ENCODE results near the gene THTPA. TPM values are rescaled to one million over a fixed set of nuclear protein-coding genes. Genes with fewer than 3 reads are reported as not detected.
A peak's percentile ranks its signal among the peaks of the same experiment; 100 is the strongest.

Gene THTPA, protein sequence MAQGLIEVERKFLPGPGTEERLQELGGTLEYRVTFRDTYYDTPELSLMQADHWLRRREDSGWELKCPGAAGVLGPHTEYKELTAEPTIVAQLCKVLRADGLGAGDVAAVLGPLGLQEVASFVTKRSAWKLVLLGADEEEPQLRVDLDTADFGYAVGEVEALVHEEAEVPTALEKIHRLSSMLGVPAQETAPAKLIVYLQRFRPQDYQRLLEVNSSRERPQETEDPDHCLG
- total RNA-seq: 1 to 10 TPM; 7.6 to 9.4 TPM

DNA sequence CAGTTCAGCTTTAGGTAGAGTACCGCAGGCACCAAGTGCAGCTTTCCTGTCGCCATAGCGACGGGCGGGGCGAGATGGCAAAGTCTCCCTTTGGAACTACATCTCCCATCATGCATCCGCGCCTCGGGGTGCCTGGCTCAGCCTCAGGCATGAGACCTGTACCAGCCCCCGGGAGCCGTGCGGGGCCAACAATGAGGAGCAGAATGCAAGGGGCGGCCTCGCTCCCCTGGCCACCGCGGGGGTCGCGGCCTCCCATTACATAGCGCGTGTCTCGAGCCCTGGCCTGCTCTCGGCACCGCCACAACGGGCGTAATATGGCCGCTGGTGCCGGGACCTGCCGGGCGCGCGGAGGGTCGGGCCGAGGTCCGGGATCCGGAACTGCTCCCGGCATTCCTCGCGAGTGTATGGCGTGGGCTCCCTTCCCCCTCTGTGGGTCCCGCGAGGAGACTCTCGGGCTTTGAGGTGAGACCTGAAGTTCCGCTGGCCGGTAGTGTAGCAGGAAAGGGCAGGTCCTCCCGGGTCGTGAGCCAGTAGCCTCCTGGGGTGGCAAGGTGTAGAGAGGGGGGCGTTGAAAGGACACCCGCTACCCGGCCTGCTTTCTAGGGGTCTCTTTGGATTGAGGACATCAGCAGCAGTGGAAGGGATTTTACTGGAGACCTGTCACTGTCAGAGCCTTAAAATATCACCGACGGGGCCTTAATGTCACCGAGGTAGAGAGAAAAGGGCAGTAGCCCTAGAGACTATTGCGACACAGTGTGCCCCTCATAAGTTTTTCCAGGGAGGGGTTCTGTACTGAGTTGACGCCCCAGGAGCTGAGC lies at the start of gene THTPA:
TSS of gene THTPA (plus strand) at position 390 of the 818 bp plus-strand sequence. CDS start 487 bp downstream, outside the sequence.
- Mint-ChIP-seq H3K27me3 (no peaks in the 10 kb centered on the region), H3K4me3 (peak within 1 kb of the TSS; percentile 95), H3K9me3 (no peaks in the 10 kb centered on the region), H3K4me1 (peaks cover 40% of the 10 kb centered on the region), H3K36me3 (peaks cover 10% of the 10 kb centered on the region), H3K27ac (peak within 1 kb of the TSS; percentile 95)
- DNase-seq: peak; percentile 93

DNA sequence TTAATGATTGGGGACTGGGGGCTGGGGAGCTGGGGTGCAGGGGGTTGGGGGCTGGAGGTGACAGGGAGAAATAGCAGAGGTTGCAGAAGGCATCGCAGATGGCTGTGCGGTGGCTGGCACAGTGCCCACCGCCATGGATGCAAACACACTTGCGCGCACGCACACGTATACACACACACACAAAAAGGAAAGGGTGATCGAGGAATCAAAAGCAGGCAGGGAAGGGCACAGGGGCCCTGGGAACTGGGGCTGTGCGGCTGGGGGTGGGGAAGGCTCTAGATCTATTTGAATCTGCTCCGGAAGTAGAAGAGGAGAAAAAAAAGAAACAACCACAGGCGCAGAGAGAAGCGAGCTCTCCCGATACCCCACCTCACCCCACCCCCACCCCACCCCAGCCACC lies 43.9 kb upstream of the THTPA start:
- DNase-seq: no peak
- peak overlapping the region; percentile 50 for H3K27ac Mint-ChIP-seq

DNA sequence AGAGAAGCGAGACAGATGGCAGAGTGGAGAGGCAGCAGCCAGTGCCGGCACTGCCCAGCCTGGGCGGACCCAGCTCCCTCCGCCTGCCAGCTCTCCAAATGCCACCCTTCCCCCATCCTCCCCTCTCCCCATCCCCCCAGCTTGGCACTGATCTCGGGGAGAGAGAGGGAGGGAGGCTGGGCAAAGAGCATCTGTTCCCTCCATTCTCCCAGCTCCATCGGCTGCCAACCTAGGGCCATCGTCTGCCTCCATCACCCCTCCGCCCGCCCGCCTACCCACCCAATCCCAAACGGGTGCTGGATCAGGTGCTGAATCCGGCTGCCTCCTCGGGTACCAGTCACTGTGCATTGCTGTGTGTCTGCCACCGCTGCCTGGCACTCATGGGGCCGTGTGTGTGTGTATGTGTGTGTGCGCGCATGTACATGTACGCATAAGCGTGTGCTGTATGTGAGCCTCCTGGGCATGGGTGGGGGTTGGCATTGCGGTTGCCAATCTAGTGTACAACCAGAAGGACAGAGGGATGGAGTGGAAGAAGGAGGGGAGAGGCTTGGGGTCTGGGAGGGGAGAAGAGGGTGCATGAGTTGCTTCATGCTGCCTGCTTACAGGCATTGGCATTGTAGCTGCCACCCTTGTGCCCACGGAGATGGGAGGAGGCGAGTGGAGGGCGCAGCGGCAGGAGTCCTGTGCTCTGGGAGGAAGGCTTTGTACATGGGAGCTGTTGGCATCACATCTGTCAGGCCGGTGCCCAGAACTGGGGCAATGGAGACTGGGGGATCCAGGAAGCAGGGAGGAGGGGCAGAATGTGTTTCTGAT lies 42.9 kb upstream of the THTPA start:
- Mint-ChIP-seq H3K4me1 (peaks cover 9% of the 10 kb centered on the region), H3K4me3 (peak overlapping the region; percentile 5), H3K36me3 (no peaks in the 10 kb centered on the region), H3K27me3 (no peaks in the 10 kb centered on the region), H3K27ac (no peak overlapping the region), H3K9me3 (no peaks in the 10 kb centered on the region)
- no peak for DNase-seq

More for the DNA sequence above, 43.9 kb upstream of the THTPA start:
- Mint-ChIP-seq H3K36me3 (no peaks in the 10 kb centered on the region), H3K4me3 (peak overlapping the region; percentile 67), H3K9me3 (no peaks in the 10 kb centered on the region), H3K27me3 (no peaks in the 10 kb centered on the region), H3K4me1 (peaks cover 9% of the 10 kb centered on the region)

DNA sequence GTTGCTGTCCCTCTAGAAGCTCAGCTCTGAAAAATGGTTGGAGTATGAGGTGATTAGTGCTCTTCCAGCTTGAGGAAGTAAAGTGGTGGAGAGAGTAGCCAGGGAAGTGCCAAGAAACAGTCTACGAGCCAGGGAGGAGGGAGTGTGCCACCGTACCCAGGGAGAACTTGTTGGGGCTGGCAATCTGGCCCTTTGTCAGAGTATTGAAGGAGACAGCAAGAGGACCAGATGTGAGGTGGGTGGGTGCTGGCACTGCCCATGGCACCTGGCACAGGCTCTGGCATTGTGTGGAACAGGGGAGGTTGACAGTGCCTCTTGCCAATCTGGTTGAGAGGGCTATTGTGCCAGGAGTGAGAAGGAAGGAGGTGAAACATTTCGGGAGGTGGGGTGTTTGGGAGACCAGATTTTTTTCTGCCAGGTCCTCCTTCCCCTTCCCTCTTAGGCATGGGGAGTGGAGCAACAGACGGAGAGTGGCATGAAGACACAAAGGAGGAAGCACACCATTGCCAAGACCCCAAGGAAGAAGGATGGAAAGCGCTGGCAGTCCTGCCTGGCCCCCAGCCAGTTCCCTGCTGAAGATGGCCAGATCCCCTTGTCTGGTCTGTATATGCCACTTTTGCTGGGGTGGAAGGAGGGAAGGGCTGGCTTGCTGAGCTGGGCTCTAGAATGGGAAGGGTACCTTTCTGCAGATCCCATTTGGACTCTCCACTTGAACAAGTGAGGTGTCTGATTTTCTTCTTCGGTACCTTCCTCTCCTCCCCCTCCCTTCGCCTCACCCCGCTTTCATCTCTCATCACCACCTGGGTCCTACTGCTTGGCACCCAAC lies 42.0 kb upstream of the THTPA start:
- Mint-ChIP-seq H3K36me3 (no peaks in the 10 kb centered on the region), H3K4me3 (no peak overlapping the region), H3K4me1 (peaks cover 9% of the 10 kb centered on the region), H3K27ac (no peak overlapping the region), H3K27me3 (no peaks in the 10 kb centered on the region), H3K9me3 (no peaks in the 10 kb centered on the region)
- DNase-seq: no peak

DNA sequence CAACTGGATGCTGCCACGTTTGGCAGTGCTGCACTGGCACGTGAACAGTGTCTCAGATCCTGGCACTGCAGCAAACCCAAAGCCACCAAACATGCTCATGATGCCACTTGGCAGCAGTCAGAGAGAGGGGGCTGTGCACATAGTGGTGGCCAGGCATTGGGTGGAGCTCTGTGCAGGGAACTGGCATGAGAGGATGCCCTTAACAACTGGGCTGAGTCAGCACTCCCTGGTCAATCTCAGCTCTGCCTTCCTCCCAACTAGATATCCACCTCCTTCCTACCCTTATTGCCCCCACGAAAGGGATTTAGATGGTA lies 41.5 kb upstream of the THTPA start:
- Mint-ChIP-seq H3K9me3 (no peaks in the 10 kb centered on the region), H3K27ac (no peak overlapping the region), H3K4me1 (peaks cover 9% of the 10 kb centered on the region), H3K36me3 (no peaks in the 10 kb centered on the region), H3K4me3 (no peak overlapping the region), H3K27me3 (no peaks in the 10 kb centered on the region)
- DNase-seq: no peak

DNA sequence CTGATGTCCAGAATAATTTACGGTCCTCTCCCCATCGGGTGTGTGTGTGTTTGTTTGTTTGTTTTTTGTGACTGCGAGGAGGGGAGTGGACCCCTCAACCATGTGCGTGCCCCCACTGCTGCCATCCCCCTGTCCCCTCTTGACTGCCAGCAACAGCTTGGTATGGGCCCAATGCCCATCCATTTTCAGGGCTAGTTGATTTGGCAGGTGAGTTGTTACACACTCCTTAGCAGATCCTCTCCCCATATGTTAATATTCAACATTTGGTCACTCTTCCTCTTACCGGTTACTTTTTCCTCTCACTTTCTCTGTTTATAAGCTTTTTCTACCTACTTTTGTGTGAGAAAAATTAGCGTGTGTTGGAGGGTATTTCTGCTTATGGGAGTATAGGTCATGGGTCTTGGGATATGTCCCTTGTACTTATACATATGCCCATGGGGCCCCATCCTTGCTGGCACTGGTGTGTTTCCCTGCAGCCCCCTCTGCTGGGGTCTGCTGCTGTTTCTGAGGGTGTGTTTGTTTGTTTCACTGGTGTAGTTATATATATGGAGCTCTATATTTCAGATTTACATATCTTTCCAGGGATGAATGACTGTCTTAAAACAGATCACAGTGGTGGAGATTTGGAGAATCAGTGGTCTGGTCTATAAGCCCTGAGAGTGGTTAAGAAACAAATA lies 38.3 kb upstream of the THTPA start:
- Mint-ChIP-seq H3K27me3 (no peaks in the 10 kb centered on the region), H3K9me3 (no peaks in the 10 kb centered on the region), H3K27ac (peak overlapping the region; percentile 17), H3K36me3 (no peaks in the 10 kb centered on the region), H3K4me1 (no peaks in the 10 kb centered on the region), H3K4me3 (no peak overlapping the region)
- DNase-seq: no peak

DNA sequence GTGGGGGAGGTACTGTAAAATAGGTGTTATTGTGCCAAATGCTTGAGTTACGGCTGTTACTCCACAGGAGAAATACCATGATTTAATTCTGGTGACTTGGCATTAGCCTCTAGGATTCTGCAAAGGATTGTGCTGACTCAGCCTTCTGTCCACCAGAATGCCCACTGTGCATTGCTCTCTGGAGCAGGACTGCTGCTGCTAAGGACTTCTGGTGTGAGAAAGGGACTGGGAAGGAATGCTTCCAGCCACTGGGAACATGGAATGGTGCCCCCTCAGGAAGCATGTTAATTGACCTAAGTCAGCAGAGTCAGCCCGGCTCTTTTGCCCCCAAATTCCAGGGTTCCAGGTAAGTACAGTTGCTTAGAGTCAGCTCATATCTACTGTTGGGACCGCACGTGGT lies 37.4 kb upstream of the THTPA start:
- Mint-ChIP-seq H3K36me3 (no peaks in the 10 kb centered on the region), H3K4me1 (no peaks in the 10 kb centered on the region), H3K27ac (no peak overlapping the region), H3K4me3 (no peak overlapping the region), H3K9me3 (no peaks in the 10 kb centered on the region), H3K27me3 (no peaks in the 10 kb centered on the region)
- no peak for DNase-seq

DNA sequence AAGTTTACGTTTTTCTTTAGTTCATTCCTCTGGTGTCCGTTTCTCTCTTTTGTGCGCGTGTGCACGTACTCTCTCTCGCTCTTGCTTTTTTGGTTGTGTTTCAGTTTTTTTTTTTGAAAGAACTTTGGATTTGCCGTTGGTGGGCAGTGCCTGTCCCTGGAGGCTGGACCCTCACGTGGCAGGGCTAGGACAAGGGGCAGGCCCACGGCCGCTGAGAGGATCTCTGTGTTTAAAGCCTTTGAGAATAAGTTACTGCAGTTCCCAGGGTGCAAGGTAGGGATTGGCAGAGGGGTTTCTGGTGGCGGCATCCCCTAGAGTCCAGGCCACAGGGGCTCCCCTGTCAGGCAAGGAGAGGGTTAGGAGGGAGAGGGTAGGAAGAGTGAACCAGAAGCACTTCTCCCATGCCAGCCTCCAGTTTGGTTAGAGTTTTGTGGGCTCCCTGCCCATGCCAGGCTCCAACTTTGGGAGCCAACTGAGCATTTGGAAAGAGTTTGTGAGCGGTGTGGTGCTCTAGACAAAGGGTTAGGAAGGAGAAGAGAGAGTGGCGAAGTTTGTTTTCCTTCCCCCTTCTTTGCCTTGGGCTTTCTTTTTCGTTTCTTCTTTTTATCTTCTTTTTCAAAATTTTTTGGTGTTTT lies 35.1 kb upstream of the THTPA start:
- H3K4me3 Mint-ChIP-seq: no peak overlapping the region
- no peaks in the 10 kb centered on the region for H3K4me1 Mint-ChIP-seq
- H3K9me3 Mint-ChIP-seq: no peaks in the 10 kb centered on the region
- H3K27ac Mint-ChIP-seq: no peak overlapping the region
- no peak for DNase-seq
- H3K27me3 Mint-ChIP-seq: no peaks in the 10 kb centered on the region
- H3K36me3 Mint-ChIP-seq: no peaks in the 10 kb centered on the region

DNA sequence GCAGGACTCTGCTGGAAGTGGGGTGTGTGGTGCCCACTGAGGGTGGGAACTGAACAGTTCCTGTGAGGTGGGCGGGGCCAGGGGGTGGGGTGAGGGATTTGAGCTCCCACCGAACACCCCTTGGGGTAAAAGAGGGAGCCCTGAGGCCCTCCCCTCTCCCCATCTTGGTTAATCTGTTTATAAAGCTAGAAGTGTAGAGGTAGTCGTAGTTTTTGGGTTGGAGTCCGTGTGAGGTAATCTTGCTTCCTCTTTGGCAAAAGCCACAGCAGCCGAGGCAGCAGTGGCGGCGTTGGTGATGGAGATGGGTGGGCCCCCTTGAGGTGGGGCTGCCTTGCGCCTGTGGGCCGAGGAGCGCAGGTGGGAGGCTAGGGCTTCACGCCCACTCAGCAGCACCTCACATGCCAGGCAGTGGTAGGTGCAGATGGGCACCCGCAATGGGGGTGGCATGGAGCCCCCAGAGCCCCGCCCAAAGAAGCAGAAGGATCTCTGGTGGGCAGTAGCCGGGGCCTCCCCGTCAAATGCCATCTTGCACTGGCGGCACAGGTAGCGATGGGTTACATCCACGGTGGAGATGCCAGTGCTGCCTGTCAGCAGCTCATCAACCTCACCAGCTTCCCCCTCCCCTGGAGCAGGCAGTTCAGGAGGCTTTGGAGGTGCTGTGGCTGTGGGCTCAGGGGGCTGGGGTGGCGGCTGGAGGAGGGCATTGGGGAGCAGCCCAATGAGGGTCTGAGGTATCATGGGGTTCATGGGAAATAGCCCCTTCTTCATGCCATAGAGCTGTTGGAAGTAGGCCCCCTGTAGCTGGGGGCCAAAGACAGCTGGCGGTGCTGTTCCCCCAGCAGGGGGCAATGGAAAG lies 34.1 kb upstream of the THTPA start:
- Mint-ChIP-seq H3K27ac (no peak overlapping the region), H3K27me3 (no peaks in the 10 kb centered on the region), H3K9me3 (no peaks in the 10 kb centered on the region), H3K4me1 (no peaks in the 10 kb centered on the region), H3K36me3 (no peaks in the 10 kb centered on the region), H3K4me3 (no peak overlapping the region)
- DNase-seq: no peak

DNA sequence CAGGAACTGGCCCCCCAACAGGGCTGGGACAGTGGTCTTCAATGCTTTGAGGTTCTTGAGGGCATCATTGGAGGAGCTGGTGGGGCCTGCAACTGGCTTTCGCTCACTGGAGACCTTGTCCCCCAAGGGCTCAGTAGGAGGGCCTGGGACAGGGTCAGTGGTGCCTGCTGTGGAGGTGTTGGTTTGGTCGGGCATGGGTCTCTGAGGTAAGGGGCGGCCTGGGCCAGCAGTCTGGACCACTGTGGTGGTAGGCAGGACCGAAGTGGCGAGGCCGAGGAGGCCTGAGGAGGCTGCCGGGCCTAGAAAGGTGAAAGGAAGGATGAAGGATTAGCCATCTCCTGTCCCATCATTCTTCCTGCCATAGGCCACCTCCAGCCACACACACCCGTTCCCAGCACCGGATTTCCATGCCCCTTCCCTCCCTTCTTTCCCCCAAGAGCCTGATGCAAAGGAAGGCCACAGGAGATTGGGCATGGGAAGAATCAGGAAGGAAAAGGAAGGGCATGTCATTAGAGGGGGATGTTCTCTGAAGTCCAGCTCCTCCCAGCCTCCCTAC lies 33.4 kb upstream of the THTPA start:
- H3K4me3 Mint-ChIP-seq: no peak overlapping the region
- H3K36me3 Mint-ChIP-seq: no peaks in the 10 kb centered on the region
- H3K27me3 Mint-ChIP-seq: no peaks in the 10 kb centered on the region
- DNase-seq: no peak
- no peaks in the 10 kb centered on the region for H3K4me1 Mint-ChIP-seq
- H3K27ac Mint-ChIP-seq: no peak overlapping the region
- no peaks in the 10 kb centered on the region for H3K9me3 Mint-ChIP-seq

DNA sequence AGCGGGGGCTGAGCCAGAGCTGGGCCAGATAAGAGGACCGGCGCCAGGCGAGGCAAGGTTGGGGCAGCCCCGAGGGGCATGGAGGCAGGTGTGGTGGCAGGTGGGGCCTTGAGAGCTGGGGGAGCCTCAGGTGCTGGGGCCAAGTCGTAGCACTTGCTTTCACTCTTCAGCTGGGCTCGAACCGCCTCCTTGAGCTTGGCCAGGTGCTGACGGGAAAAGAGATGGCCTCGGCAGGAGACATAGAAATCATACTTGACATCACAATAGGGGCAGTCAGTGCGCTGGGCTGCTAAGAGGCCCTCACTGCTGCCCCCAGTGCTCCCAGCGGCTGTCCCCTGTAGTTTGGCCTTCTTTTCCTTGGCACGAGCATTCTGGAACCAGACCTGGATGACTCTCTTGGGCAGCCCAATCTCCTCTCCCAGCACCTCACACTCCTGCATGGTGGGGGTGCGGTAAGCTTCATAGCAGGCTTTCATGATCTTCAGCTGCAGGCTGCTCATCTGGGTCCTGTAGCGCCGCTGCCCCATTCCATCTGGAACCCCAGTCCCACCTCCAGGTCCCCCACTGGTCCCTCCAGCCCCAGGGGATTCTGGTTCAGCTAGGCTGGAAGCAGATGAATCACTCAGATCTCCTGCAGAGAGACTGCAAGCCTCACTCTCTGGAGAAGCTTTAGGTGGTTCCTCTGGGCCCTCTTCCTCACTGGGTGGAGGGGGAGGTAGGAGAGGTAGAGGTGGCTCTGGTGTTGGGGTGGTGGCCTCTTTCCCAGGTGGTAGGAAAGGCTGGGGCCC lies 32.6 kb upstream of the THTPA start:
- H3K9me3 Mint-ChIP-seq: no peaks in the 10 kb centered on the region
- no peak overlapping the region for H3K4me3 Mint-ChIP-seq
- H3K27me3 Mint-ChIP-seq: no peaks in the 10 kb centered on the region
- H3K4me1 Mint-ChIP-seq: no peaks in the 10 kb centered on the region
- H3K36me3 Mint-ChIP-seq: no peaks in the 10 kb centered on the region
- H3K27ac Mint-ChIP-seq: no peak overlapping the region
- DNase-seq: no peak

DNA sequence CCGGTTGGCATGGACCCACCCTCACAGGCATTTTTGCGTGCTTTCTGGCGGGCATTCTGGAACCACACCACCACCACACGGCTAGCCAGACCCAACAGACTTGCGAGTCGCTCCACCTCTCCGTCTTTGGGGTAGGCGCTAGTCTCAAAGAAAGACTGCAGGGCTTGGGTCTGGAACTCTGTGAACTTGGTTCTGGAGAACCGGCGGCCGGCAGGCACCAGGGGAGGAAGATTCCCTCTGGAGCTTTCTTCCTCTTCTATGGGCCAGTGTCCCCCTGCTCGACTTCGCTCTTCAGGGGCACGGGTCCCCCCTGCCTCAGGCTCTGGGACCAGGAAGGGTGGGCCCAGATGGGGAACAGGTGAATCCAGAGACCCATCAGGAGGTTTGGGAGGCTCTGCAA lies 31.1 kb upstream of the THTPA start:
- Mint-ChIP-seq H3K27me3 (no peaks in the 10 kb centered on the region), H3K4me1 (no peaks in the 10 kb centered on the region), H3K9me3 (no peaks in the 10 kb centered on the region), H3K36me3 (no peaks in the 10 kb centered on the region), H3K27ac (no peak overlapping the region), H3K4me3 (no peak overlapping the region)
- DNase-seq: no peak
